Endodermal cell (in vitro differentiated cells): ENCODE data around the gene ENTPD2. TPM values are rescaled to one million over a fixed set of nuclear protein-coding genes. Genes with fewer than 3 reads are reported as not detected.

ENCODE experiments used
- DNase-seq: peaks from one replicate; pipeline ENCODE4 v3.0.0-alpha.2; 2017
- H3K27ac ChIP-seq: 2 replicates; pipeline ENCODE4 v1.5.1; 2013; ENCODE audit warnings: mild to moderate bottlenecking, low read depth, low read length, moderate library complexity
- H3K27me3 ChIP-seq: 2 replicates; pipeline ENCODE4 v1.6.1; 2013; ENCODE audit warnings: mild to moderate bottlenecking, low read length, moderate library complexity; ENCODE audit not compliant: insufficient read depth, control insufficient read depth, poor library complexity, severe bottlenecking
- H3K36me3 ChIP-seq: 2 replicates; pipeline ENCODE4 v1.7.0; 2013; ENCODE audit warnings: mild to moderate bottlenecking, low read length, moderate library complexity; ENCODE audit not compliant: control insufficient read depth, insufficient read depth
- H3K4me1 ChIP-seq: one replicate; pipeline ENCODE4 v1.7.0; 2013; ENCODE audit warnings: low read length; ENCODE audit not compliant: control insufficient read depth, insufficient read depth
- H3K4me3 ChIP-seq: 2 replicates; pipeline ENCODE4 v1.5.1; 2013; ENCODE audit warnings: mild to moderate bottlenecking, low read length, moderate library complexity
- H3K9ac ChIP-seq: 2 replicates; pipeline ENCODE4 v1.6.1; 2013; ENCODE audit warnings: mild to moderate bottlenecking, low read length, moderate library complexity; ENCODE audit not compliant: poor library complexity, severe bottlenecking; ENCODE audit errors: extremely low read depth
- H3K9me3 ChIP-seq: 2 replicates; pipeline ENCODE4 v1.6.1; 2013; ENCODE audit warnings: mild to moderate bottlenecking, low read length, moderate library complexity; ENCODE audit not compliant: control insufficient read depth
- H3K27ac Mint-ChIP-seq: 2 replicates; pipeline ENCODE4 v1.8.0; 2020; ENCODE audit warnings: mixed read lengths
- H3K27me3 Mint-ChIP-seq: 2 replicates; pipeline ENCODE4 v1.8.0; 2021; ENCODE audit warnings: mild to moderate bottlenecking, mixed read lengths; ENCODE audit not compliant: insufficient read depth
- H3K36me3 Mint-ChIP-seq: 2 replicates; pipeline ENCODE4 v1.8.0; 2020; ENCODE audit warnings: low read depth, mixed read lengths
- H3K4me1 Mint-ChIP-seq: 2 replicates; pipeline ENCODE4 v1.8.0; 2020; ENCODE audit warnings: mixed read lengths
- H3K4me3 Mint-ChIP-seq: 2 replicates; pipeline ENCODE4 v1.8.0; 2020; ENCODE audit warnings: mild to moderate bottlenecking, moderate library complexity, mixed read lengths
- H3K9me3 Mint-ChIP-seq: 2 replicates; pipeline ENCODE4 v1.8.0; 2020; ENCODE audit warnings: mild to moderate bottlenecking, mixed read lengths
- WGBS, 2 experiments: methylation state at CpG; one replicate each; pipeline versions ENCODE4 v1.1.5 to v1.1.7; 2013; ENCODE audit warnings: missing lambda C conversion rate in 2 of 2, mixed read lengths in 1 of 2; ENCODE audit not compliant: insufficient coverage in 1 of 2, insufficient read length in 1 of 2; 5-methylcytosine and 5-hydroxymethylcytosine counted together
- long read RNA-seq, 4 experiments: library from polyadenylated mRNA in 2 of 4; library from RNA in 1 of 4; library from capped mRNA in 1 of 4; stranded (forward) in 3 of 4; unstranded in 1 of 4; transcript quantifications; one replicate each; pipeline ENCODE4 v2.0.0, GENCODE V29; 2020 to 2021; ENCODE audit warnings: inconsistent platforms in 1 of 4
- polyA plus RNA-seq, 2 experiments: library from polyadenylated mRNA; stranded (reverse); fragments of 50-300 nt; gene quantifications; one replicate each; pipeline ENCODE4 v1.2.3, GENCODE V29; 2013
- total RNA-seq, 2 donors: library from RNA; stranded (reverse); fragmentation: NEBNext Ultra II Directional in 1 of 2; extraction: Animal tissue kit (Norgen Biotek cat#: 25700) in 1 of 2; gene quantifications; 2 replicates in 1 of 2; 3 replicates in 1 of 2; pipeline ENCODE4 v1.2.1, GENCODE V29; 2021
- TF ChIP-seq, protein P1 (sequence below): fragments of 200-600 bp; sonication (generic); conservative IDR thresholded peaks from 2 replicates; pipeline ENCODE4 v1.5.0; 2021; ENCODE audit warnings: antibody characterized with exemption, mild to moderate bottlenecking

The ENTPD2 gene
- 1 to 10 TPM; 1.2 to 2.4 TPM for total RNA-seq
- polyA plus RNA-seq (2013, experiment 1 of 2): 0.32 TPM
- polyA plus RNA-seq (2013, experiment 2 of 2): 0.41 TPM
- long read RNA-seq, experiment 1, partial matches to known transcripts: 0 of 2 reads
- long read RNA-seq, experiment 1, other reads (novel, unspliced or antisense): 0 of 2 reads
- long read RNA-seq, experiment 2: 0 reads
- long read RNA-seq, experiment 3: 0 reads
- long read RNA-seq, experiment 4: 0 reads

DNA sequence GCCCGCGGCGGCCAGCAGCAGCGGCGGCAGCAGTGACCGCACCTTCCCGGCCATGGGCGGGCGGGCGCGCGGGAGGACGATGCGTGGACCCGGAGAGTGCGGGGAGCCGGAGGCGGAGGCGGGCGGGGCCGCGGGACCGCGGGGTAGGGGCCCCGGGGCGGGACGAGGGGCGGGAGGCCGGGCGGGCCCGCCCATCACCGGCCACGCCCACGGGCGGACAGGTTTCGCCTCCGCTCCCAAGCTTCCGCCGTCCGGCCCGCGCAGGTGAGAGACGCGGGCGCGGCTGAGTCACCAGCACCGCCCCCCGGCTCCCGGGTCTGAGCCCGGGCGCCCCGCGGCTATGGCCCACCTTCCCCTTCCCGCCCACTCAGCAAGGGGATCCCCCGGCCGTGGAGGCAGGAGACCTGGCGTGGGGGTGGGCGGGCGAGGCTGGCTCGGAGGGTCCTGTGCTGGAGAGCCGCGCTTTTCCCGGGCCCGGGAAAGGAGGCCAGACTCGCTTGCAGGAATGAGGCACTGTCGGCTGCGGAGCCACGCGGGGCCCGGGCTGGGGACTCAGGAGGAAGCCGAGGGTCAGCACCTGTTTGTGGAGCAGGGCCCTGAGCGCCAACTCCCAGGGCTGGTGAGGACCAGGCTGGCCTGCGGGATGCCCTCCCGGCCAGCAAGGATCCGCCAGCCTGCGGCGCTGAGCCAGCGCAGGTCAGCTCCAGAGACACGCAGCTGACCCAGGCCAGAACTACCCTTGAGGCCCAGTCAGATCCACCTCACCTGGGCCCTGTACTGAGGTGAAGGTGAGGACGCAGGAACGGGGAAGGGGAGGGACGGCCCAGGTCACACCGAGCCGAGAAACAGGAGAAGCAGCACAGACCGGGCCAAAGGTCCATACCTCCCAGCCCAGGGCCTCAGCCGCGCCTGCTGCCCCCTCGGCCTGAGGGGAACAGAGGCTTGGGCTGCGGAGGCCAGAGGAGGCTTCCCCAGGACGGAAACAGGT lies at the start of gene ENTPD2:
TSS of gene ENTPD2 (minus strand) at position 118 of the 988 bp plus-strand sequence. CDS start at position 54, 64 bp downstream.
- Mint-ChIP-seq H3K27me3 (peaks cover 45% of the 10 kb centered on the region), H3K27ac (no peak within 1 kb of the TSS), H3K9me3 (no peaks in the 10 kb centered on the region), H3K4me1 (peaks cover 2% of the 10 kb centered on the region), H3K36me3 (no peaks in the 10 kb centered on the region), H3K4me3 (peak within 1 kb of the TSS; percentile 40)
- TF ChIP-seq, protein P1, sequence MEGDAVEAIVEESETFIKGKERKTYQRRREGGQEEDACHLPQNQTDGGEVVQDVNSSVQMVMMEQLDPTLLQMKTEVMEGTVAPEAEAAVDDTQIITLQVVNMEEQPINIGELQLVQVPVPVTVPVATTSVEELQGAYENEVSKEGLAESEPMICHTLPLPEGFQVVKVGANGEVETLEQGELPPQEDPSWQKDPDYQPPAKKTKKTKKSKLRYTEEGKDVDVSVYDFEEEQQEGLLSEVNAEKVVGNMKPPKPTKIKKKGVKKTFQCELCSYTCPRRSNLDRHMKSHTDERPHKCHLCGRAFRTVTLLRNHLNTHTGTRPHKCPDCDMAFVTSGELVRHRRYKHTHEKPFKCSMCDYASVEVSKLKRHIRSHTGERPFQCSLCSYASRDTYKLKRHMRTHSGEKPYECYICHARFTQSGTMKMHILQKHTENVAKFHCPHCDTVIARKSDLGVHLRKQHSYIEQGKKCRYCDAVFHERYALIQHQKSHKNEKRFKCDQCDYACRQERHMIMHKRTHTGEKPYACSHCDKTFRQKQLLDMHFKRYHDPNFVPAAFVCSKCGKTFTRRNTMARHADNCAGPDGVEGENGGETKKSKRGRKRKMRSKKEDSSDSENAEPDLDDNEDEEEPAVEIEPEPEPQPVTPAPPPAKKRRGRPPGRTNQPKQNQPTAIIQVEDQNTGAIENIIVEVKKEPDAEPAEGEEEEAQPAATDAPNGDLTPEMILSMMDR: no peak
- peak; percentile 84 for DNase-seq
- Histone ChIP-seq H3K27me3 (peaks cover 59% of the 10 kb centered on the region), H3K9ac (no peak within 1 kb of the TSS), H3K9me3 (no peaks in the 10 kb centered on the region), H3K36me3 (no peaks in the 10 kb centered on the region), H3K4me1 (no peaks in the 10 kb centered on the region), H3K27ac (no peak within 1 kb of the TSS), H3K4me3 (no peak within 1 kb of the TSS)
- WGBS, 2 experiments: 22 to 43% methylated on average over 26 to 90 of the region's 90 CpGs

DNA sequence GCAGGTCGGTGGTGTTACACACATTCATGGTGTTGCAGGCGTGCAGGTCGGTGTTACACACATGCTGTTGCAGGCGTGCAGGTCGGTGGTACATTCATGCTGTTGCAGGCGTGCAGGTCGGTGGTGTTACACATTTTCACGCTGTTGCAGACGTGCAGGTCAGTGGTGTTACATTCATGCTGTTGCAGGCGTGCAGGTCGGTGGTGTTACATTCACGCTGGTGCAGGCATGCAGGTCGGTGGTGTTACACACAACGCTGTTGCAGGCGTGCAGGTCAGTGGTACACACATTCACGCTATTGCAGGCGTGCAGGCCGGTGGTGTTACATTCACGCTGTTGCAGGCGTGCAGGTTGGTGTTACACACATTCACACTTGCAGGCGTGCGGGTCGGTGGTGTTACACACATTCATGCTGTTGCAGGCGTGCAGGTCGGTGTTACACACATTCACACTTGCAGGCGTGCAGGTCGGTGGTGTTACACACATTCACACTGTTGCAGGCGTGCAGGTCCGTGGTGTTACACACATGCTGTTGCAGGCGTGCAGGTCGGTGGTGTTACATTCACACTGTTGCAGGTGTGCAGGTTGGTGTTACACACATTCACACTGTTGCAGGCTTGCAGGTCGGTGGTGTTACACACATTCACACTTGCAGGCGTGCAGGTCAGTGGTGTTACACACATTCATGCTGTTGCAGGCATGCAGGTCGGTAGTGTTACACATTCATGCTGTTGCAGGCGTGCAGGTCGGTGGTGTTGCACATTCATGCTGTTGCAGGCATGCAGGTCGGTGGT lies 49.5 kb upstream of the ENTPD2 start:
- 91 to 94% methylated on average over 35 to 37 of the region's 37 CpGs for WGBS, 2 experiments
- DNase-seq: no peak
- no peaks in the 10 kb centered on the region for H3K4me1 Mint-ChIP-seq
- TF ChIP-seq, protein P1: no peak
- no peak overlapping the region for H3K4me3 ChIP-seq
- H3K27me3 ChIP-seq: no peaks in the 10 kb centered on the region
- H3K4me3 Mint-ChIP-seq: no peak overlapping the region
- H3K36me3 Mint-ChIP-seq: peaks cover 13% of the 10 kb centered on the region
- peaks cover 20% of the 10 kb centered on the region for H3K9me3 ChIP-seq
- H3K9ac ChIP-seq: no peak overlapping the region
- no peak overlapping the region for H3K27ac ChIP-seq
- peaks cover 48% of the 10 kb centered on the region for H3K36me3 ChIP-seq
- no peaks in the 10 kb centered on the region for H3K27me3 Mint-ChIP-seq
- no peak overlapping the region for H3K27ac Mint-ChIP-seq
- no peaks in the 10 kb centered on the region for H3K4me1 ChIP-seq
- peaks cover 3% of the 10 kb centered on the region for H3K9me3 Mint-ChIP-seq

DNA sequence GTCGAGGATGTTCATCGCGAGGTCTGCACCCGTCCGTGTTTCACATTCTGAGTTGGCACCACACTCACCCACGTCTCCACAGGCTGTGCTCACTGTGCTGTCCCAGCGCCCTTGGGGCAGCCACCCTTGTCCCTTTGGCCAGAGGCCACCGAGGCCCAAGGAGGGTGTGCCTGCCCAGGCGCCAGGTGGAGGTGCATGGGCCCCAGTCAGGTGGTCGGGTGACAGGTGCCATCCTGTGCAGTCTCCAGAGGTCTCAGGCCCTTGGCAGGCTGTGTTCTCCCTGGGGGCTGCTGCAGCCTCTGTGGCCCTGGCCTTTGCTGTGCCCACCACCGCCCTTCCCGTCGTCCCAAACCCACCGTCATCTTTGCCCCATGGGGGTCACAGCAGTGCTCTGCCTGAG lies 45.4 kb upstream of the ENTPD2 start:
- WGBS, 2 experiments: 94 to 95% methylated on average over 14 of the region's 14 CpGs
- peaks cover 25% of the 10 kb centered on the region for H3K36me3 Mint-ChIP-seq
- no peak overlapping the region for H3K27ac Mint-ChIP-seq
- no peak overlapping the region for H3K27ac ChIP-seq
- H3K27me3 ChIP-seq: no peaks in the 10 kb centered on the region
- H3K9me3 ChIP-seq: peaks cover 20% of the 10 kb centered on the region
- no peak overlapping the region for H3K9ac ChIP-seq
- no peak overlapping the region for H3K4me3 ChIP-seq
- no peaks in the 10 kb centered on the region for H3K4me1 Mint-ChIP-seq
- DNase-seq: no peak
- no peaks in the 10 kb centered on the region for H3K27me3 Mint-ChIP-seq
- peaks cover 70% of the 10 kb centered on the region for H3K36me3 ChIP-seq
- TF ChIP-seq, protein P1: no peak
- H3K4me1 ChIP-seq: no peaks in the 10 kb centered on the region
- no peak overlapping the region for H3K4me3 Mint-ChIP-seq
- peaks cover 3% of the 10 kb centered on the region for H3K9me3 Mint-ChIP-seq
